HG03159 (cell line): ENCODE measurements around the gene DNAJC4.

Experiments
- ATAC-seq: cut with Tn5 transposase; IDR thresholded peaks from one replicate; pipeline ENCODE4 v1.9.1; 2021; ENCODE audit warnings: mild to moderate bottlenecking, moderate library complexity; ENCODE audit not compliant: unreplicated experiment

The DNAJC4 gene

GRCh38 chr11:64255135-64256128, 25.1 kb downstream of the DNAJC4 start:
- no peak for ATAC-seq

GRCh38 chr11:64256300-64256699, 26.0 kb downstream of the DNAJC4 start:
- ATAC-seq = no peak

- ATAC-seq = no peak
Measured at GRCh38 chr11:64258356-64258755, 28.0 kb downstream of the DNAJC4 start.

- no peak for ATAC-seq
Measured at GRCh38 chr11:64258946-64259532, 28.7 kb downstream of the DNAJC4 start.

- ATAC-seq = no peak
Measured at GRCh38 chr11:64259533-64260067, 29.3 kb downstream of the DNAJC4 start.

- no peak for ATAC-seq
Measured at GRCh38 chr11:64260147-64260708, 29.9 kb downstream of the DNAJC4 start.

- no peak for ATAC-seq
Measured at GRCh38 chr11:64261556-64262080, 31.3 kb downstream of the DNAJC4 start.

- ATAC-seq = no peak
Measured at GRCh38 chr11:64262271-64263002, 32.1 kb downstream of the DNAJC4 start.

GRCh38 chr11:64263021-64263946, 32.9 kb downstream of the DNAJC4 start:
- ATAC-seq = no peak

- no peak for ATAC-seq
Measured at GRCh38 chr11:64263947-64264317, 33.6 kb downstream of the DNAJC4 start.

- ATAC-seq = no peak
Measured at GRCh38 chr11:64264371-64264852, 34.1 kb downstream of the DNAJC4 start.

- no peak for ATAC-seq
Measured at GRCh38 chr11:64265176-64266160, 35.1 kb downstream of the DNAJC4 start.

- ATAC-seq = no peak
Measured at GRCh38 chr11:64266339-64266738, 36.0 kb downstream of the DNAJC4 start.

GRCh38 chr11:64267207-64267945, 37.0 kb downstream of the DNAJC4 start:
- no peak for ATAC-seq

- no peak for ATAC-seq
Measured at GRCh38 chr11:64268025-64268892, 37.9 kb downstream of the DNAJC4 start.

- peak; percentile 18 for ATAC-seq
Measured at GRCh38 chr11:64268893-64269539, 38.7 kb downstream of the DNAJC4 start.
